Measurements from ENCODE around the gene KHDC3L.
"Not testable (repeated sequence)": the region's sequence is repeated elsewhere in the genome, so short reads cannot be mapped to it uniquely, and the experiment has no call there.

The KHDC3L gene

GRCh38 chr6:73371984-73372383 lies 9.5 kb downstream of the KHDC3L start:
- peaks cover 5 to 18% (median 14%) of the 10 kb centered on the region in 3 donors for H3K9me3 ChIP-seq
- no peaks in the 10 kb centered on the region for H3K27me3 ChIP-seq
- TF ChIP-seq, protein P1, sequence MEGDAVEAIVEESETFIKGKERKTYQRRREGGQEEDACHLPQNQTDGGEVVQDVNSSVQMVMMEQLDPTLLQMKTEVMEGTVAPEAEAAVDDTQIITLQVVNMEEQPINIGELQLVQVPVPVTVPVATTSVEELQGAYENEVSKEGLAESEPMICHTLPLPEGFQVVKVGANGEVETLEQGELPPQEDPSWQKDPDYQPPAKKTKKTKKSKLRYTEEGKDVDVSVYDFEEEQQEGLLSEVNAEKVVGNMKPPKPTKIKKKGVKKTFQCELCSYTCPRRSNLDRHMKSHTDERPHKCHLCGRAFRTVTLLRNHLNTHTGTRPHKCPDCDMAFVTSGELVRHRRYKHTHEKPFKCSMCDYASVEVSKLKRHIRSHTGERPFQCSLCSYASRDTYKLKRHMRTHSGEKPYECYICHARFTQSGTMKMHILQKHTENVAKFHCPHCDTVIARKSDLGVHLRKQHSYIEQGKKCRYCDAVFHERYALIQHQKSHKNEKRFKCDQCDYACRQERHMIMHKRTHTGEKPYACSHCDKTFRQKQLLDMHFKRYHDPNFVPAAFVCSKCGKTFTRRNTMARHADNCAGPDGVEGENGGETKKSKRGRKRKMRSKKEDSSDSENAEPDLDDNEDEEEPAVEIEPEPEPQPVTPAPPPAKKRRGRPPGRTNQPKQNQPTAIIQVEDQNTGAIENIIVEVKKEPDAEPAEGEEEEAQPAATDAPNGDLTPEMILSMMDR (IDR thresholded peaks at IDR 0.05) = no peak
- H3K4me1 ChIP-seq = no peaks in the 10 kb centered on the region
- DNase-seq = no peak
- no peak overlapping the region for H3K4me3 ChIP-seq
- no peaks in the 10 kb centered on the region for H3K36me3 ChIP-seq
- H3K27ac ChIP-seq = no peak overlapping the region
- intact Hi-C loops (cut with DNase I; ENCODE audit: low total_unique reads) = no loop called here

DNA sequence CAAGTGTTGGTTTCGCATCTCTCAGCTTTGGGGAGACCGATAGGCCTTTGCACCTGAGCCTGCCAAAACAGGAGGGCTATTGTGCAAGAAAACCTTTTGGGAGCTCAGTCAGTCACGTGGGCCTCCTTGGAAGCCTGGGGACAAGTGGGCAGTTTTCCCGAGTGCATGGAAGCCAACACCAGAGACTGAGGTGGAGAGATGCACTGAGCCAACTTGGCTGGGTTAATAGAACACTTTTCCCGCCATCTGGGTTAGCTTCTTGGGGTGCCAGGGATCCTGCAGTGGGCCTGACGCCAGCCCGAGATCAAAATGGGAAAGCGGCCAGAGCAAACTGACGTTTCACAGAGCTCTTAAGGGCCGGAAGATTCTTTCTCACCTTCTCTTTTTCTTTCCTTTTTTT lies 10.1 kb downstream of the KHDC3L start:
- Histone ChIP-seq H3K9me3 (peaks cover 5 to 18% (median 14%) of the 10 kb centered on the region in 3 donors), H3K4me3 (no peak overlapping the region), H3K27me3 (no peaks in the 10 kb centered on the region), H3K4me1 (no peaks in the 10 kb centered on the region), H3K27ac (no peak overlapping the region), H3K36me3 (no peaks in the 10 kb centered on the region)
- TF ChIP-seq, protein P1 (IDR thresholded peaks at IDR 0.05) = no peak
- intact Hi-C loops (cut with DNase I; ENCODE audit: low total_unique reads) = no loop called here
- DNase-seq = no peak

GRCh38 chr6:73375216-73375615 lies 12.8 kb downstream of the KHDC3L start:
- DNase-seq = no peak
- no peaks in the 10 kb centered on the region for H3K4me1 ChIP-seq
- no peak overlapping the region for H3K27ac ChIP-seq
- intact Hi-C loops (cut with DNase I; ENCODE audit: low total_unique reads) = no loop called here
- TF ChIP-seq, protein P1 (IDR thresholded peaks at IDR 0.05) = no peak
- H3K36me3 ChIP-seq = no peaks in the 10 kb centered on the region
- H3K27me3 ChIP-seq = no peaks in the 10 kb centered on the region
- no peak overlapping the region for H3K4me3 ChIP-seq
- H3K9me3 ChIP-seq = peaks cover 5 to 18% (median 14%) of the 10 kb centered on the region in 3 donors

DNA sequence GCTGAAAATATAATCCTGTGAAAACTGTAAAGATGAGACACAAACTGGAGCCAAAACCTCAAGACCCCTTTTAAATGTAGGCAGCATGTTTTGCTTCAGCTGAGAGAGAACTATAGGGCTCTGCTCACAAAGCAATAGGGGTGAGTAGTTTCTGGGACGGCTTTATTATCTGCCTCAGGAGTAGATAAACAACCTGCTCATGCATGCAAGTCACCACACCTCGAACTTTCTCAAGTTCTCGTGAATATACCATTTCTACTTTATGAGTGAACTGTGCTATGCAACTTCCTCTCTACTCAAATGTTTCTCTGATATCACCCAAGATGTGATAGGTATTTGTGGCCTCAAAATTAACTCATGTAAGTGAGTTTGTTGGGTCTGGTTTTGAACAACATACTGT lies 14.8 kb downstream of the KHDC3L start:
- no peaks in the 10 kb centered on the region for H3K27me3 ChIP-seq
- no peak overlapping the region for H3K4me3 ChIP-seq
- H3K36me3 ChIP-seq = no peaks in the 10 kb centered on the region
- TF ChIP-seq, protein P1 (IDR thresholded peaks at IDR 0.05) = no peak
- no peak for DNase-seq
- H3K27ac ChIP-seq = no peak overlapping the region
- no peaks in the 10 kb centered on the region for H3K4me1 ChIP-seq
- intact Hi-C loops (cut with DNase I; ENCODE audit: low total_unique reads) = no loop called here
- peaks cover 0 to 4% (median 4%) of the 10 kb centered on the region in 3 donors for H3K9me3 ChIP-seq

DNA sequence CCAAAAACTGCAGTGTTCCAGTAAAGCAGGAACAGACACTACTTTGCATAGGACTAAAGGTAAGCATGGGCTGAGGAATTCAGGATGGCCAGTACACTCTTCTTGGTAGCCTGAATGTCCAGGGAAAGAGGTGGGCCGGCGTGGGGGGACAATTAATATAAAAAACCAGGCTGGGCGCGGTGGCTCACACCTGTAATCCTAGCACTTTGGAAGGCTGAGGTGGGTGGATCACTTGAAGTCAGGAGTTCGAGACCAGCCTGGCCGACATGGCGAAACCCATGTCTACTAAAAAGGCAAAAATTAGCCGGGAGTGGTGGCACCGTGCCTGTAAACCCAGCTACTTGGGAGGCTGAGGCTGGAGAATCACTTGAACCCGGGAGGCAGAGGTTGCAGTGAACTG lies 19.1 kb downstream of the KHDC3L start:
- DNase-seq; H3K9me3 ChIP-seq; H3K4me3 ChIP-seq; H3K27ac ChIP-seq; H3K36me3 ChIP-seq; H3K4me1 ChIP-seq; H3K27me3 ChIP-seq; intact Hi-C loops (cut with DNase I; ENCODE audit: low total_unique reads): not testable (repeated sequence)

GRCh38 chr6:73382462-73383113 lies 20.1 kb downstream of the KHDC3L start:
- no peaks in the 10 kb centered on the region for H3K4me1 ChIP-seq
- no peak for DNase-seq
- no peaks in the 10 kb centered on the region for H3K27me3 ChIP-seq
- H3K27ac ChIP-seq = no peak overlapping the region
- no peaks in the 10 kb centered on the region for H3K9me3 ChIP-seq
- H3K36me3 ChIP-seq = no peaks in the 10 kb centered on the region
- no peak overlapping the region for H3K4me3 ChIP-seq
- TF ChIP-seq, protein P1 (IDR thresholded peaks at IDR 0.05) = no peak
- intact Hi-C loops (cut with DNase I; ENCODE audit: low total_unique reads) = no loop called here

All from tibial artery (tissue), 4 donors.